Articular chondrocyte of knee joint (primary cell): ENCODE results near the gene MOG. TPM values are rescaled to one million over a fixed set of nuclear protein-coding genes. Genes with fewer than 3 reads are reported as not detected.

Experiments
- small RNA-seq: library from RNA; depleted of rRNA; stranded (forward); fragments of <200 nt; gene quantifications from one replicate; pipeline ENCODE3, GENCODE V24; 2012
- total RNA-seq: library from RNA; depleted of rRNA; stranded (reverse); fragments of >200 nt; gene quantifications from 2 replicates; pipeline ENCODE4 v1.2.3, GENCODE V29; 2012

The MOG gene
- total RNA-seq: under 0.01 TPM in 1 of 2 replicates, not detected in the other

GRCh38 chr6:29656798-29657197, at the start of gene MOG:
Gene MOG, plus strand, starts transcription at chr6:29657092. Its CDS starts 118 bp downstream, at chr6:29657210.

GRCh38 chr6:29632789-29633533, 23.9 kb upstream of the MOG start, which contains the start of gene GABBR1:
Gene GABBR1, minus strand, starts transcription at chr6:29633183. Its CDS starts 798 bp downstream, at chr6:29632385.

GRCh38 chr6:29680904-29681303, 24.0 kb downstream of the MOG start, which contains the start of gene ZFP57:
Gene ZFP57, minus strand, starts transcription at chr6:29681152. Its CDS starts 4,149 bp downstream, at chr6:29677003.

Small RNA genes lying within 50 kb of the gene (small RNA-seq; reads per million reads assigned to genes)
- gene SUMO2P1: not detected

Other genes starting within 250 kb of the MOG start
- gene OR12D1, start 242.2 kb upstream of the MOG start, total RNA-seq: not detected in 2 replicates
- not detected in 2 replicates for gene OR10C1, start 217.8 kb upstream of the MOG start, total RNA-seq
- not detected in 2 replicates for gene OR11A1, start 200.0 kb upstream of the MOG start, total RNA-seq
- not detected in 2 replicates for gene OR2H1, start 199.9 kb upstream of the MOG start, total RNA-seq
- not detected in 2 replicates for gene MAS1L, start 169.1 kb upstream of the MOG start, total RNA-seq
- gene UBD, start 97.4 kb upstream of the MOG start, total RNA-seq: 0.22 TPM in 1 of 2 replicates, not detected in the other
- gene OR2H2, start 72.0 kb upstream of the MOG start, total RNA-seq: not detected in 2 replicates
- 13.7 and 19.1 TPM in 2 replicates for gene GABBR1, start 23.9 kb upstream of the MOG start, total RNA-seq
- not detected in 2 replicates for gene ZFP57, start 24.1 kb downstream of the MOG start, total RNA-seq
- gene HLA-F, start 66.3 kb downstream of the MOG start, total RNA-seq: 5.0 and 16.4 TPM in 2 replicates
- gene HLA-G, start 170.7 kb downstream of the MOG start, total RNA-seq: 0.11 and 0.13 TPM in 2 replicates